Posterior cingulate gyrus (tissue), 11 donors: ENCODE results near the gene TMEM165.

Experiments
- DNase-seq, 10 donors: peaks; one replicate each; pipeline versions ENCODE4 v3.0.0 to v3.0.0-alpha.2; 2020 to 2021; ENCODE audit warnings: mixed read lengths in 3 of 10
- intact Hi-C: fragments of 100-400 bp; cut with DNase I; formaldehyde crosslinking; loops from one replicate; pipeline ENCODE4 v1.15.1; 2023

Gene TMEM165

GRCh38 chr4:55365345-55365728, 30.4 kb upstream of the TMEM165 start:
- peak in 1 of 10 donors; percentile 29 for DNase-seq
- intact Hi-C loops = no loop called here

- DNase-seq = no peak
- intact Hi-C loops = no loop called here
Measured at GRCh38 chr4:55366621-55367020, 29.1 kb upstream of the TMEM165 start.

DNA sequence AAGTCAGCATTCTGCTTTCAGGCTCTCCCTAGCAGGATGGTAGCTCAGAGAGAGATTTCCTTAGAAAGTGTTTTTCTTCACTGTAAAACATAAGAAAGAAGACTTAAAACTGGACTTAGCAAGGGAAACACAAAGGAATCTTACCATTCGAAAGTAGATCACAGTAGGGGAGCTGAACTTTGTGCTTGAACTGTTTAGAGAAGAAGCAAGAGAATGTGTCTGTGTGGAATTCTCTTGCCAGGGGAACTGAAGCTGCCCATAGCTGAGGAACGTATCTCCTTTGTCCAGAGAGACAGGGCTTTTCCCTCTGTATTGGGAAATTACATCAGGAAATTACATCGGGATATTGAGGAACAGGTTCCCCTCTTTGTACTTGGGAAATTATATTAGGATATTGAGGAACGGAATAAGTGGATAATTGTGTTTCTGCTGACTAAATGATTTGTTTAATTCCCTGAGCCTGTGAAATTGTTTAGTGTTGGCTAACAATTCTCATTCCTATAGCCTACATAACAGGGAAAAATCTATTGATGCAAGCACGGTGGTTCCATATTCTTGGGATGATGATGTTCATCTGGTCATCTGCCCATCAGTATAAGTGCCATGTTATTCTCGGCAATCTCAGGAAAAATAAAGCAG, 28.6 kb upstream of the TMEM165 start:
- intact Hi-C loops = no loop called here
- no peak for DNase-seq

GRCh38 chr4:55369968-55370367, 25.8 kb upstream of the TMEM165 start:
- intact Hi-C loops = no loop called here
- no peak for DNase-seq

GRCh38 chr4:55372259-55372658, 23.5 kb upstream of the TMEM165 start:
- intact Hi-C loops = no loop called here
- no peak for DNase-seq

- DNase-seq = peak in 1 of 10 donors; percentile 27
- intact Hi-C loops = no loop called here
Measured at GRCh38 chr4:55373461-55373860, 22.3 kb upstream of the TMEM165 start.

- intact Hi-C loops = no loop called here
- no peak for DNase-seq
Measured at GRCh38 chr4:55376698-55377097, 19.1 kb upstream of the TMEM165 start.

- intact Hi-C loops = no loop called here
- no peak for DNase-seq
Measured at GRCh38 chr4:55378617-55379467, 16.9 kb upstream of the TMEM165 start.

- no peak for DNase-seq
- intact Hi-C loops = no loop called here
Measured at GRCh38 chr4:55380576-55380975, 15.2 kb upstream of the TMEM165 start.

DNA sequence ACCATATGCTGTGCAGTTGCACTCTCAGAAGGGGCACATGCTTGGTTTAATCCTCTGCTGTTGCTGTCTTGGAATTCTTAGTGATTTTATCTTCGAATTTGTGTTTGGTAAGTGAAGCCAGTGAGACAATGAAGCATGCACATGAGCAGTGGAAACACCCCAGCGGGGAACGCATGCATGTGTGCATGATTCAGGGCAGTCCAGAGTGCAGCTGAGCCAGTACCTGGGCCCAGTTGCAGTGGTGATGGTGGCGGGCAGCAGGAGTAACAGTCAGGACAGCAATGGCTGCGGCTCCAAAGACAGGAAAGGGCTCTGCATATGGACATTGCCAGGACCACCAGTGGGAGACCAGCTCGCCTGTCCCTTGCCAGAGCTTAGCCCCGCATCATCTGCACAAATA, 14.3 kb upstream of the TMEM165 start:
- intact Hi-C loops = no loop called here
- no peak for DNase-seq

GRCh38 chr4:55382488-55383003, 13.2 kb upstream of the TMEM165 start:
- intact Hi-C loops = no loop called here
- no peak for DNase-seq

- DNase-seq = no peak
- intact Hi-C loops = no loop called here
Measured at GRCh38 chr4:55385201-55385649, 10.5 kb upstream of the TMEM165 start.

DNA sequence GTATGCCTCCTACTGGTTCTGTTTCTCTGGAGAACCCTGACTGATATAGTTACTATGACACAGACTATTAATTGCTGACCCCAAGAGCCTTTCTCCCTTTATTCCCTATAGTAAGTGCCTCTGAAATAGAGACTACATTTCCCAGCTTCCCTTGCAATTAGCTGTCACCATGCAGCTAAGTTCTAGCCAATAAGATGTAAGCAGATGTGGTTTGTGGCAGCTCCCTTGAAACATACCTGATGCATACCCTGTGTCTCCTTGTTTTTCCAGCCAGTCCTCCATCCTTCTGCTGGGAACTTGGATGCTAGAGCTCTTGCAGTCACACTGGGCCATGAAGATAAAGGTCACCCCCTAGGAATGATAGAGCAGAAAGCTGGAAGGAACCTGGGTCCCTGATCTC, 9.7 kb upstream of the TMEM165 start:
- intact Hi-C loops = no loop called here
- no peak for DNase-seq

- no peak for DNase-seq
- intact Hi-C loops = no loop called here
Measured at GRCh38 chr4:55386840-55387239, 8.9 kb upstream of the TMEM165 start.

GRCh38 chr4:55393461-55394320, 2.1 kb upstream of the TMEM165 start:
- intact Hi-C loops = loop anchor here (10.0 kb wide), 1 partner anchor 461 kb away; the partner anchor contains the start of gene EXOC1
- DNase-seq = peak in 3 of 10 donors; percentile 19 to 55 (median 44)

- intact Hi-C loops = loop anchor here (1.0 to 10.0 kb wide), 4 partner anchors 33 to 460 kb away; partner anchors contain the start of genes CLOCK, EXOC1 and SRD5A3
- no peak for DNase-seq
Measured at GRCh38 chr4:55395218-55395528, 584 bp upstream of the TMEM165 start.

DNA sequence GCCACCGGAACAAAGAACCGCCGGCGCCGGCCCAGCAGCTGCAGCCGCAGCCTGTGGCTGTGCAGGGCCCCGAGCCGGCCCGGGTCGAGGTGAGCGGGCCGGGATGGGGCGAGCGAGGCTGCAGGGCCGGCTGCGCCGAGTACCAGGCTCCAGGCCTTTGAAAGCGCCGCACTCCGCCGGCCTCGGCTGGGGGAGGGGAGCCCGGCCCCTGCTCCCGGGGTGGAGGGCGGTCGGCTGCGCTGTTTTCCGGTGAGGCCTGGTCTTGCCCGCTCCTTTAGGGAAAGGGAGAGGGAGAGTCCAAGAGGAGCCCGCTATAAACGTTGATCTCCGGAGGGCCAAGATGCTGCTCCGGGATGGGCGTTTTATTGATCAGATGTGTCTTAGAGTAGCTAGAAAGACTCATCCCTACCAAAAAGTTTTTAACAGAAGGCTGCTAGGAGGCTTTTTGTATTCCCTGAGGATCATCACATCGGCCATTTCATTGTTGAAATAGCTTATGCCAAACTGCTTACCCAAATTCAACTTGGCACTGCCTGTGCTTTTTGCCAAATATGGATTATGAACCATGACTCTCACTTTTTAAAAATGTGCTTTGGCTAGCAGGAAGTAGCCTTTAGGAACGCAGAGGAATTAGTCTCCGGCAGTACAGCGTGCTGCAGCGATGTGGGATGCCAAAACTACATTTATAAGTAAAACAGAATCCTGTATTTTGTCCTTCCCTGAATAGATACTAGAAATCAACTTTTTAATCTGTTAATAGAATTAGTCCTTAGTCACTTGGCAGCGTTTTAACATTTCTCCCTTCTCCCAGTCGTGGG, 760 bp downstream of the TMEM165 start:
- peak in 8 of 10 donors; percentile 15 to 85 (median 48) for DNase-seq
- intact Hi-C loops = loop anchor here (5.0 to 10.0 kb wide), 3 partner anchors 34 to 458 kb away; partner anchors contain the start of genes CLOCK and EXOC1

- intact Hi-C loops = loop anchor here (5.0 to 10.0 kb wide), 3 partner anchors 35 to 458 kb away; partner anchors contain the start of genes CLOCK and EXOC1
- DNase-seq = no peak
Measured at GRCh38 chr4:55397126-55397436, 1.3 kb downstream of the TMEM165 start.

- intact Hi-C loops = loop anchor here (5.0 to 10.0 kb wide), 3 partner anchors 35 to 457 kb away; partner anchors contain the start of genes CLOCK and EXOC1
- DNase-seq = no peak
Measured at GRCh38 chr4:55397520-55398321, 2.0 kb downstream of the TMEM165 start.
